DOHH2 (cell line): Measurements from ENCODE around the gene PHYKPL.
A peak's percentile ranks its signal among the peaks of the same experiment; 100 is the strongest.

Experiments used
- H3F3A ChIP-seq: fragments of 200-600 bp; sonication (generic), shearing (Covaris generic); 2 replicates; pipeline ENCODE4 v1.6.0; 2016; ENCODE audit warnings: antibody characterized with exemption, mild to moderate bottlenecking; ENCODE audit not compliant: control insufficient read depth, insufficient read depth
- H3K27ac ChIP-seq: fragments of 200-600 bp; sonication (generic); 2 replicates; pipeline ENCODE4 v1.5.1; 2014; ENCODE audit warnings: low read depth, mild to moderate bottlenecking, low read length, moderate library complexity
- H3K27me3 ChIP-seq: fragments of 200-600 bp; sonication (generic); 2 replicates; pipeline ENCODE4 v1.6.1; 2014; ENCODE audit warnings: mild to moderate bottlenecking, low read length, mixed read lengths; ENCODE audit not compliant: control insufficient read depth
- H3K36me3 ChIP-seq: fragments of 200-600 bp; sonication (generic); 2 replicates; pipeline ENCODE4 v1.6.1; 2014; ENCODE audit warnings: mild to moderate bottlenecking, low read length, moderate library complexity, mixed read lengths; ENCODE audit not compliant: control insufficient read depth
- H3K4me1 ChIP-seq: fragments of 200-600 bp; sonication (generic); 2 replicates; pipeline ENCODE4 v1.6.1; 2014; ENCODE audit warnings: mild to moderate bottlenecking, low read length, mixed read lengths; ENCODE audit not compliant: control insufficient read depth
- H3K4me2 ChIP-seq: fragments of 200-600 bp; sonication (generic); 2 replicates; pipeline ENCODE4 v1.6.0; 2014; ENCODE audit warnings: mild to moderate bottlenecking, low read length, moderate library complexity
- H3K4me3 ChIP-seq: fragments of 200-600 bp; sonication (generic); 2 replicates; pipeline ENCODE4 v1.5.1; 2014; ENCODE audit warnings: mild to moderate bottlenecking, low read length, mixed read lengths
- H3K79me2 ChIP-seq: fragments of 200-600 bp; sonication (generic); 2 replicates; pipeline ENCODE4 v1.6.1; 2014; ENCODE audit warnings: mild to moderate bottlenecking, low read length, mixed read lengths; ENCODE audit not compliant: control insufficient read depth
- H3K9me2 ChIP-seq: fragments of 200-600 bp; sonication (generic); replicated peaks from 2 replicates; pipeline ENCODE4 v1.6.1; 2014; ENCODE audit warnings: mild to moderate bottlenecking, low read length, mixed read lengths; ENCODE audit not compliant: control insufficient read depth
- H3K9me3 ChIP-seq: fragments of 200-600 bp; sonication (generic); 2 replicates; pipeline ENCODE4 v1.6.1; 2014; ENCODE audit warnings: antibody characterized with exemption, low read length, mixed read lengths; ENCODE audit not compliant: control insufficient read depth, insufficient read depth
- H4K20me1 ChIP-seq: fragments of 200-600 bp; sonication (generic); 2 replicates; pipeline ENCODE4 v1.6.0; 2014; ENCODE audit warnings: low read depth, mild to moderate bottlenecking, antibody characterized with exemption, low read length, moderate library complexity; ENCODE audit not compliant: control insufficient read depth, insufficient read depth
- EZH2phosphoT487 ChIP-seq: fragments of 200-600 bp; sonication (generic); IDR thresholded peaks from 2 replicates; pipeline ENCODE4 v1.6.1; 2017; ENCODE audit warnings: borderline replicate concordance, mild to moderate bottlenecking, antibody characterized with exemption, low read length, moderate library complexity, mixed read lengths
- TF ChIP-seq, protein P1 (sequence below): fragments of 200-600 bp; sonication (generic); IDR thresholded peaks from one replicate; pipeline ENCODE4 v1.5.1; 2014; ENCODE audit warnings: antibody characterized with exemption, mild to moderate bottlenecking, low read depth, low read length; ENCODE audit not compliant: poor library complexity, severe bottlenecking

Gene PHYKPL

DNA sequence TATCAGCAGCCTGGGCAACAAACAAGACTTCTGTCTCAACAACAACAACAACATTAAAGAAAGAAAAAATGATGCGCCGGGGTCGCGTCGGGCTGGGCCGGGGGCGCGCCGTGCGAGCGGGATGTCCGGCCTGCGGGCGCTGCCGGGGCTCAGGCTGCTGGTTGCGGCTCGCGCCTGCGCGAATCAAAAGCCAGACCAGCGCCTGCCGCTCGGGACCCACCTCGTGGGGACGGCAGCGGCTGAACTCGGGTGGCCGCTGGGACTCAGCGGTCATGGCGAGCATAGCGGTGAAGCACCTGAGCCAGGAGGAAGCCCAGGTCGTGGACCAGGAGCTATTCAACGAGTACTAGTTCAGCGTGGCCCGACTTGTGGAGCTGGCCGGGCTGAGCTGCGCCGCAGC lies 67.0 kb downstream of the PHYKPL start:
- no peaks in the 10 kb centered on the region for H3K79me2 ChIP-seq
- H3K27ac ChIP-seq: no peak overlapping the region
- no peak overlapping the region for H3K4me3 ChIP-seq
- TF ChIP-seq EZH2phosphoT487: no peak
- TF ChIP-seq, protein P1, sequence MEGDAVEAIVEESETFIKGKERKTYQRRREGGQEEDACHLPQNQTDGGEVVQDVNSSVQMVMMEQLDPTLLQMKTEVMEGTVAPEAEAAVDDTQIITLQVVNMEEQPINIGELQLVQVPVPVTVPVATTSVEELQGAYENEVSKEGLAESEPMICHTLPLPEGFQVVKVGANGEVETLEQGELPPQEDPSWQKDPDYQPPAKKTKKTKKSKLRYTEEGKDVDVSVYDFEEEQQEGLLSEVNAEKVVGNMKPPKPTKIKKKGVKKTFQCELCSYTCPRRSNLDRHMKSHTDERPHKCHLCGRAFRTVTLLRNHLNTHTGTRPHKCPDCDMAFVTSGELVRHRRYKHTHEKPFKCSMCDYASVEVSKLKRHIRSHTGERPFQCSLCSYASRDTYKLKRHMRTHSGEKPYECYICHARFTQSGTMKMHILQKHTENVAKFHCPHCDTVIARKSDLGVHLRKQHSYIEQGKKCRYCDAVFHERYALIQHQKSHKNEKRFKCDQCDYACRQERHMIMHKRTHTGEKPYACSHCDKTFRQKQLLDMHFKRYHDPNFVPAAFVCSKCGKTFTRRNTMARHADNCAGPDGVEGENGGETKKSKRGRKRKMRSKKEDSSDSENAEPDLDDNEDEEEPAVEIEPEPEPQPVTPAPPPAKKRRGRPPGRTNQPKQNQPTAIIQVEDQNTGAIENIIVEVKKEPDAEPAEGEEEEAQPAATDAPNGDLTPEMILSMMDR: no peak
- H3F3A ChIP-seq: 0 out of 2 replicates have a peak, but pooled peaks cover 5% of the 10 kb centered on the region
- no peaks in the 10 kb centered on the region for H3K9me3 ChIP-seq
- H3K4me1 ChIP-seq: peaks cover 22% of the 10 kb centered on the region
- H3K36me3 ChIP-seq: no peaks in the 10 kb centered on the region
- H3K4me2 ChIP-seq: no peak overlapping the region
- H3K9me2 ChIP-seq: no peaks in the 10 kb centered on the region
- H4K20me1 ChIP-seq: no peaks in the 10 kb centered on the region
- H3K27me3 ChIP-seq: no peaks in the 10 kb centered on the region

DNA sequence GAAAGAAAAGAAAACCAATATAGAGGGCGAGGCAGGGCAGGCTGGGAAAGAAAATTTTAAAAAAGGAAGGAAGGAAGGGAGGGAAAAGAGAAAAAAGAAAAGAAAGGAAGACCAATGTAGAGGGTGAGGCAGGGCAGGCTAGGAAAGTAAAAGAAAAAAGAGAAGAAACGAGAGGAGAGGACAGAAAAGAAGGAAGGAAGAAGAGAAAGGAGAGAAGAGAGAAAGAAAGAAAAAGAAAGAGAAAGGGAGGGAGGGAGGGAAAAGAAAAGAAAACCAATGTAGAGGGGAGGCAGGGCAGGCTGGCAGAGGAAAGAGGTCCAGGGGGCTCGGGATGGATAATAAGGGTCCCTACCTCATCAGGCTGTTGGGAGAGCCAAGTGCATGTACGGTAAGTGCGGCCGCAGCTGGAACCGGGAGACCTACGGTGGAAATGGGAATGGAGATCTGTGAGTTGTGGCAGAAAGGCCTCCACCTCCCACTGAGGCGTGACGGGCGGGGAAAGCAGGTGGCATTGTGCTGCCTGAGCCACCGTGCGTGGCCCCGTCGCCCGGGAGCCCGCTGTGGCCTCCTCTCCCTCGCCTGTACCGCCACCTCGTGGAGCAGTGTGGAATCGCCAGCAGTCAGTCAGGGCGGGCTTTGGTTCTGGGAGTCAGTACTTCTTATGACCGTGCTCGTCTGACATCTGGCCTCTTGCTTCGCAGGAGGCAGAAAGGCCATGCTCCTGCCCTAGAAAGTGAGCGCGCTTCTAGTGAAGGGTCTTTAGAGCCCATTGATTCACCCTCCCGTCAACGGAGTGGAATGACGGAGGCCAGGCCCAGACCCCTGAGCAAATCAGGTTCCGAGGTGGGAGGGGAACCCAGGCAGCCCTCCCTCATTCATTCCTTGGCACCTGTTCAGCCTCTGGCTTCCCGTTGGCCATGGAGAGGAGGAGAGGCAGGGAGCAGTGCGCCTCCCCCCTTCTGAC lies 68.5 kb downstream of the PHYKPL start:
- Histone ChIP-seq H3K79me2 (no peaks in the 10 kb centered on the region), H3K4me2 (peak overlapping the region; percentile 77), H3K27ac (no peak overlapping the region), H3F3A (0 out of 2 replicates have a peak, but pooled peaks cover 5% of the 10 kb centered on the region), H3K9me2 (no peaks in the 10 kb centered on the region), H3K27me3 (no peaks in the 10 kb centered on the region), H4K20me1 (no peaks in the 10 kb centered on the region), H3K36me3 (no peaks in the 10 kb centered on the region), H3K4me3 (peak overlapping the region; percentile 61), H3K4me1 (peaks cover 26% of the 10 kb centered on the region), H3K9me3 (no peaks in the 10 kb centered on the region)
- TF ChIP-seq, protein P1: peak; percentile 94
- no peak for TF ChIP-seq EZH2phosphoT487

DNA sequence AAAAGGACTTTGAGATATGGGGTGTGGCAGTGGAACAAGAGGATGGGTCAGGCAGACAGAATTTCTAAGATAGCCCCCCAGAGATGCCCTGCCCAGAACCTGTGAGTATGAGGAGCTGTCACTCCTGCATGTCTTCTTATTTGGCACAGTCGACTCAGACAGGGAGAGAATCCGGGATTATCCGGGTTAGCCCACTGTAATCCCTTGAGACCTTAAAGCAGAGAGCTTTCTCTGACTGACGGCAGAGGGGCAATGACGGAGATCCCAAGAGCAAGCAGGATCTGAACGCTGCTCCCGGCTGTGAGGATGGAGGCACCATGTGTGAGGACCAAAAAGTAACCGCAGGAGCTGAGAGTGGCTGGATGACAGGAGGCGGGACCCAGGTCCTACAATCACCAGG lies 70.1 kb downstream of the PHYKPL start:
- no peak overlapping the region for H3K4me3 ChIP-seq
- no peaks in the 10 kb centered on the region for H3K79me2 ChIP-seq
- no peaks in the 10 kb centered on the region for H3K27me3 ChIP-seq
- no peak overlapping the region for H3K27ac ChIP-seq
- peaks cover 16% of the 10 kb centered on the region for H3K4me1 ChIP-seq
- no peaks in the 10 kb centered on the region for H4K20me1 ChIP-seq
- 0 out of 2 replicates have a peak, but pooled peaks cover 5% of the 10 kb centered on the region for H3F3A ChIP-seq
- no peaks in the 10 kb centered on the region for H3K9me2 ChIP-seq
- TF ChIP-seq EZH2phosphoT487: no peak
- TF ChIP-seq, protein P1: no peak
- H3K4me2 ChIP-seq: no peak overlapping the region
- H3K9me3 ChIP-seq: no peaks in the 10 kb centered on the region
- H3K36me3 ChIP-seq: no peaks in the 10 kb centered on the region
